HEK293 (cell line): ENCODE results near the gene ZCCHC14.

Source experiments
- CTCF ChIA-PET: fragments of 350-600 bp; formaldehyde crosslinking; extraction: SDS; loops from one replicate; lab custom pipeline; 2021; ENCODE audit warnings: antibody characterized with exemption; lab: Yijun Ruan, JAX
- POLR2A ChIA-PET: fragments of 300-600 bp; formaldehyde crosslinking; extraction: SDS; loops from one replicate; lab custom pipeline; 2020; ENCODE audit warnings: antibody characterized with exemption, inconsistent platforms; lab: Yijun Ruan, JAX
- H3K27ac ChIP-seq: fragments of 200-500 bp; sonication (Bioruptor generic); 2 replicates; pipeline ENCODE4 v1.5.1; 2014; ENCODE audit warnings: low read depth, low read length, control low read depth, inconsistent platforms; ENCODE audit errors: extremely low read depth
- H3K36me3 ChIP-seq, 2 experiments: fragments of 200-500 bp in 1 of 2; sonication (Bioruptor generic) in 1 of 2; 1 replicate in 1 of 2; 2 replicates in 1 of 2; pipeline ENCODE4 v1.5.1; 2014 to 2017; ENCODE audit warnings: inconsistent platforms in 2 of 2, low read length in 2 of 2; ENCODE audit not compliant: control insufficient read depth in 2 of 2, insufficient read depth in 1 of 2
- H3K4me1 ChIP-seq: fragments of 200-500 bp; sonication (Bioruptor generic); 2 replicates; pipeline ENCODE4 v1.5.1; 2014; ENCODE audit warnings: mild to moderate bottlenecking, low read length, inconsistent platforms; ENCODE audit not compliant: control insufficient read depth, insufficient read depth
- H3K4me3 ChIP-seq: 2 replicates; pipeline ENCODE4 v1.5.1; 2011; ENCODE audit warnings: low read depth, mild to moderate bottlenecking, control low read depth, low read length, moderate library complexity
- H3K9me3 ChIP-seq: fragments of 200-500 bp; sonication (Bioruptor generic); 2 replicates; pipeline ENCODE4 v1.5.1; 2014; ENCODE audit warnings: low read depth, low read length, inconsistent platforms; ENCODE audit not compliant: control insufficient read depth, insufficient read depth
- IKZF3 ChIP-seq: fragments of 450-650 bp; IDR thresholded peaks from 2 replicates; pipeline ENCODE4 v1.5.0; 2018; ENCODE audit warnings: missing biosample characterization, mild to moderate bottlenecking, missing genetic modification characterization, moderate library complexity
- KLF10 ChIP-seq: fragments of 450-650 bp; IDR thresholded peaks from 2 replicates; pipeline ENCODE4 v1.5.1; 2018; ENCODE audit warnings: missing biosample characterization, mild to moderate bottlenecking, missing genetic modification characterization
- KLF7 ChIP-seq: fragments of 450-650 bp; formaldehyde crosslinking; IDR thresholded peaks from 2 replicates; pipeline ENCODE4 v1.5.1; 2016; ENCODE audit warnings: missing biosample characterization, missing genetic modification characterization, borderline replicate concordance
- SETDB1 ChIP-seq: IDR thresholded peaks from one replicate; pipeline ENCODE4 v1.6.1; 2017; ENCODE audit warnings: mild to moderate bottlenecking, low read length, moderate library complexity, mixed read lengths; ENCODE audit not compliant: insufficient read length
- YY2 ChIP-seq: fragments of 450-650 bp; formaldehyde crosslinking; IDR thresholded peaks from 2 replicates; pipeline ENCODE4 v1.5.1; 2016; ENCODE audit warnings: missing biosample characterization, missing genetic modification characterization
- ZBTB8A ChIP-seq: fragments of 450-650 bp; formaldehyde crosslinking; IDR thresholded peaks from 2 replicates; pipeline ENCODE4 v1.5.1; 2016; ENCODE audit warnings: missing biosample characterization, missing genetic modification characterization
- ZFP3 ChIP-seq: fragments of 450-650 bp; formaldehyde crosslinking; IDR thresholded peaks from 2 replicates; pipeline ENCODE4 v1.5.1; 2016; ENCODE audit warnings: low read depth, missing biosample characterization, missing genetic modification characterization
- ZFP41 ChIP-seq: fragments of 450-650 bp; formaldehyde crosslinking; IDR thresholded peaks from 2 replicates; pipeline ENCODE4 v1.5.1; 2016; ENCODE audit warnings: missing biosample characterization, missing genetic modification characterization, borderline replicate concordance
- ZNF10 ChIP-seq: fragments of 450-650 bp; formaldehyde crosslinking; IDR thresholded peaks from 2 replicates; pipeline ENCODE4 v1.5.1; 2017; ENCODE audit warnings: missing biosample characterization, missing genetic modification characterization
- ZNF146 ChIP-seq: fragments of 450-650 bp; formaldehyde crosslinking; IDR thresholded peaks from 2 replicates; pipeline ENCODE4 v1.5.1; 2016; ENCODE audit warnings: missing biosample characterization, missing genetic modification characterization
- ZNF174 ChIP-seq: fragments of 450-650 bp; formaldehyde crosslinking; IDR thresholded peaks from 2 replicates; pipeline ENCODE4 v1.5.0; 2017; ENCODE audit warnings: missing biosample characterization, mild to moderate bottlenecking, missing genetic modification characterization
- ZNF214 ChIP-seq: fragments of 450-650 bp; formaldehyde crosslinking; IDR thresholded peaks from 2 replicates; pipeline ENCODE4 v1.5.1; 2017; ENCODE audit warnings: missing biosample characterization, mild to moderate bottlenecking, missing genetic modification characterization, borderline replicate concordance
- ZNF239 ChIP-seq: fragments of 450-650 bp; formaldehyde crosslinking; IDR thresholded peaks from 2 replicates; pipeline ENCODE4 v1.5.1; 2016; ENCODE audit warnings: missing biosample characterization, missing genetic modification characterization
- ZNF324 ChIP-seq: fragments of 450-650 bp; formaldehyde crosslinking; IDR thresholded peaks from 2 replicates; pipeline ENCODE4 v1.5.1; 2016; ENCODE audit warnings: missing biosample characterization, missing genetic modification characterization
- ZNF426 ChIP-seq: fragments of 450-650 bp; formaldehyde crosslinking; IDR thresholded peaks from 2 replicates; pipeline ENCODE4 v1.5.1; 2017; ENCODE audit warnings: missing biosample characterization, missing genetic modification characterization, mild to moderate bottlenecking, inconsistent platforms, moderate library complexity
- ZNF48 ChIP-seq: fragments of 450-650 bp; formaldehyde crosslinking; IDR thresholded peaks from 2 replicates; pipeline ENCODE4 v1.5.1; 2016; ENCODE audit warnings: missing biosample characterization, missing genetic modification characterization
- ZNF510 ChIP-seq: fragments of 450-650 bp; formaldehyde crosslinking; IDR thresholded peaks from 2 replicates; pipeline ENCODE4 v1.5.1; 2018; ENCODE audit warnings: mild to moderate bottlenecking, missing genetic modification characterization, missing biosample characterization; ENCODE audit not compliant: insufficient replicate concordance
- ZNF521 ChIP-seq: fragments of 450-650 bp; formaldehyde crosslinking; IDR thresholded peaks from 2 replicates; pipeline ENCODE4 v1.5.1; 2017; ENCODE audit warnings: missing biosample characterization, mild to moderate bottlenecking, missing genetic modification characterization
- ZNF544 ChIP-seq: fragments of 450-650 bp; formaldehyde crosslinking; IDR thresholded peaks from 2 replicates; pipeline ENCODE4 v1.5.0; 2017; ENCODE audit warnings: missing biosample characterization, missing genetic modification characterization
- ZNF654 ChIP-seq: fragments of 450-650 bp; formaldehyde crosslinking; IDR thresholded peaks from 2 replicates; pipeline ENCODE4 v1.5.1; 2016; ENCODE audit warnings: low read depth, missing biosample characterization, missing genetic modification characterization
- ZNF670 ChIP-seq: fragments of 450-650 bp; formaldehyde crosslinking; IDR thresholded peaks from 2 replicates; pipeline ENCODE4 v1.5.1; 2016; ENCODE audit warnings: missing biosample characterization, missing genetic modification characterization, low read depth
- ZNF701 ChIP-seq: fragments of 450-650 bp; formaldehyde crosslinking; IDR thresholded peaks from 2 replicates; pipeline ENCODE4 v1.5.1; 2016; ENCODE audit warnings: missing biosample characterization, missing genetic modification characterization
- ZNF747 ChIP-seq: fragments of 450-650 bp; formaldehyde crosslinking; IDR thresholded peaks from 2 replicates; pipeline ENCODE4 v1.5.1; 2016; ENCODE audit warnings: missing biosample characterization, missing genetic modification characterization
- TF ChIP-seq, protein P1 (sequence below): fragments of 450-650 bp; formaldehyde crosslinking; IDR thresholded peaks from 2 replicates; pipeline ENCODE4 v1.5.1; 2017; ENCODE audit warnings: missing biosample characterization, missing genetic modification characterization
- TF ChIP-seq, protein P2 (sequence below): fragments of 450-650 bp; formaldehyde crosslinking; IDR thresholded peaks from 2 replicates; pipeline ENCODE4 v1.5.1; 2016; ENCODE audit warnings: missing biosample characterization, missing genetic modification characterization
- TF ChIP-seq, protein P3 (sequence below): fragments of 450-650 bp; formaldehyde crosslinking; IDR thresholded peaks from 2 replicates; pipeline ENCODE4 v1.5.1; 2016; ENCODE audit warnings: missing biosample characterization, missing genetic modification characterization
- TF ChIP-seq, protein P4 (sequence below): fragments of 450-650 bp; formaldehyde crosslinking; IDR thresholded peaks from 2 replicates; pipeline ENCODE4 v1.5.1; 2017; ENCODE audit warnings: missing biosample characterization, missing genetic modification characterization

Gene ZCCHC14

DNA sequence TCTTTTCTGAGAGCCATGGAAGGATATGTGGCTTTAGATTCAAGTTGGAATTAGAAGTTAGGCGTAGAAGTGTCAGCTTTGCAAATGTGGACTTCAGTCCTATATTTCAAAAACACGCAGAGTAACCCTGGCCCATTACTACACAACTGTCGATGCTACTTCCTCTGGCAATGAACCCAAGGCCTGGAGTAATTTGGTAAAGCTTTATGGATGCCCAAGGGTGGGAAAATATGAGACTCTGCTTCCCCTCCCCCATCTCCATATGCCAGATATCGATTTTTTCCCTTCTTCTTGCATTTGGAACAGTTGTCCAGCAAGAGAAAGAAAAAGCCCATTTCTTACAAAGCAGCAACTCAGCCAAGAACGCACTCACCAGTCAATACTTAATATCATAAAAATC, 103.6 kb downstream of the ZCCHC14 start:
- ChIA-PET POLR2A (no interaction called here), CTCF (interaction anchor here (1.0 to 1.9 kb wide), 2 partner anchors 92 to 247 kb away, joined by 3 to 8 read pairs; no protein-coding TSS in a partner anchor)
- no peak for TF ChIP-seq SETDB1
- no peak for TF ChIP-seq ZNF239 (tag by site-specific recombination)
- no peak for TF ChIP-seq ZNF521
- no peak for TF ChIP-seq ZNF48 (tag by site-specific recombination)
- TF ChIP-seq ZFP3, result no peak
- TF ChIP-seq, protein P1, sequence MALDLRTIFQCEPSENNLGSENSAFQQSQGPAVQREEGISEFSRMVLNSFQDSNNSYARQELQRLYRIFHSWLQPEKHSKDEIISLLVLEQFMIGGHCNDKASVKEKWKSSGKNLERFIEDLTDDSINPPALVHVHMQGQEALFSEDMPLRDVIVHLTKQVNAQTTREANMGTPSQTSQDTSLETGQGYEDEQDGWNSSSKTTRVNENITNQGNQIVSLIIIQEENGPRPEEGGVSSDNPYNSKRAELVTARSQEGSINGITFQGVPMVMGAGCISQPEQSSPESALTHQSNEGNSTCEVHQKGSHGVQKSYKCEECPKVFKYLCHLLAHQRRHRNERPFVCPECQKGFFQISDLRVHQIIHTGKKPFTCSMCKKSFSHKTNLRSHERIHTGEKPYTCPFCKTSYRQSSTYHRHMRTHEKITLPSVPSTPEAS, result no peak
- no peak for TF ChIP-seq YY2
- no peak for TF ChIP-seq ZNF146 (tag by site-specific recombination)
- no peak for TF ChIP-seq IKZF3
- TF ChIP-seq KLF7, result no peak
- TF ChIP-seq, protein P2, sequence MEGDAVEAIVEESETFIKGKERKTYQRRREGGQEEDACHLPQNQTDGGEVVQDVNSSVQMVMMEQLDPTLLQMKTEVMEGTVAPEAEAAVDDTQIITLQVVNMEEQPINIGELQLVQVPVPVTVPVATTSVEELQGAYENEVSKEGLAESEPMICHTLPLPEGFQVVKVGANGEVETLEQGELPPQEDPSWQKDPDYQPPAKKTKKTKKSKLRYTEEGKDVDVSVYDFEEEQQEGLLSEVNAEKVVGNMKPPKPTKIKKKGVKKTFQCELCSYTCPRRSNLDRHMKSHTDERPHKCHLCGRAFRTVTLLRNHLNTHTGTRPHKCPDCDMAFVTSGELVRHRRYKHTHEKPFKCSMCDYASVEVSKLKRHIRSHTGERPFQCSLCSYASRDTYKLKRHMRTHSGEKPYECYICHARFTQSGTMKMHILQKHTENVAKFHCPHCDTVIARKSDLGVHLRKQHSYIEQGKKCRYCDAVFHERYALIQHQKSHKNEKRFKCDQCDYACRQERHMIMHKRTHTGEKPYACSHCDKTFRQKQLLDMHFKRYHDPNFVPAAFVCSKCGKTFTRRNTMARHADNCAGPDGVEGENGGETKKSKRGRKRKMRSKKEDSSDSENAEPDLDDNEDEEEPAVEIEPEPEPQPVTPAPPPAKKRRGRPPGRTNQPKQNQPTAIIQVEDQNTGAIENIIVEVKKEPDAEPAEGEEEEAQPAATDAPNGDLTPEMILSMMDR (tag by site-specific recombination), result no peak
- Histone ChIP-seq H3K4me3 (no peak overlapping the region), H3K9me3 (no peaks in the 10 kb centered on the region), H3K27ac (no peak overlapping the region; the same call in none of the 2 replicates), H3K4me1 (peaks cover 7% of the 10 kb centered on the region), H3K36me3 (no peaks in the 10 kb centered on the region)

DNA sequence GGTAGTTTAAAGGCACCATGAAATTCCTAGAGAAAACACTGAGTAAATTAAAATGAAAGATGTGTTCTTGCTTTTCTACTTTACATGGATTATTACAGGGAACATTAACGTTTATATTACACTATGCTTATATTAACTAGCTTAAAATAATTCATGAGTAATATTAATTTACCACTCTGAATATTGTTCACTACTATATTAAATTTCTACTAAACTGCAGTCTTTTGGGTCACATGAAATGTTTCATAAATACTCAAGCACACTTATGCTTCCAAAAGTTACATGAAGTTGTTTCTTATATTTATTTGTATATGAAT, 104.0 kb downstream of the ZCCHC14 start:
- peak overlapping the region; percentile 20; the same call in 1 of the 2 replicates for H3K27ac ChIP-seq
- H3K36me3 ChIP-seq, result no peaks in the 10 kb centered on the region
- H3K9me3 ChIP-seq, result no peaks in the 10 kb centered on the region
- ChIA-PET POLR2A (interaction anchor here (0.8 to 1.6 kb wide), 5 partner anchors 13 to 247 kb away, joined by 3 to 14 read pairs (median 3); partner anchors contain the start of gene C16orf95), CTCF (interaction anchor here (0.9 to 1.9 kb wide), 3 partner anchors 63 to 248 kb away, joined by 3 to 8 read pairs (median 3); no protein-coding TSS in a partner anchor)
- peak; percentile 2; the same call in 1 of the 2 replicates for TF ChIP-seq KLF10 (tag by site-specific recombination)
- no peak for TF ChIP-seq ZNF747 (tag by site-specific recombination)
- TF ChIP-seq ZNF426 (tag by site-specific recombination), result no peak
- peak; percentile 3; the same call in 1 of the 2 replicates for TF ChIP-seq ZNF10 (tag by site-specific recombination)
- peaks cover 3% of the 10 kb centered on the region for H3K4me1 ChIP-seq
- no peak overlapping the region for H3K4me3 ChIP-seq

DNA sequence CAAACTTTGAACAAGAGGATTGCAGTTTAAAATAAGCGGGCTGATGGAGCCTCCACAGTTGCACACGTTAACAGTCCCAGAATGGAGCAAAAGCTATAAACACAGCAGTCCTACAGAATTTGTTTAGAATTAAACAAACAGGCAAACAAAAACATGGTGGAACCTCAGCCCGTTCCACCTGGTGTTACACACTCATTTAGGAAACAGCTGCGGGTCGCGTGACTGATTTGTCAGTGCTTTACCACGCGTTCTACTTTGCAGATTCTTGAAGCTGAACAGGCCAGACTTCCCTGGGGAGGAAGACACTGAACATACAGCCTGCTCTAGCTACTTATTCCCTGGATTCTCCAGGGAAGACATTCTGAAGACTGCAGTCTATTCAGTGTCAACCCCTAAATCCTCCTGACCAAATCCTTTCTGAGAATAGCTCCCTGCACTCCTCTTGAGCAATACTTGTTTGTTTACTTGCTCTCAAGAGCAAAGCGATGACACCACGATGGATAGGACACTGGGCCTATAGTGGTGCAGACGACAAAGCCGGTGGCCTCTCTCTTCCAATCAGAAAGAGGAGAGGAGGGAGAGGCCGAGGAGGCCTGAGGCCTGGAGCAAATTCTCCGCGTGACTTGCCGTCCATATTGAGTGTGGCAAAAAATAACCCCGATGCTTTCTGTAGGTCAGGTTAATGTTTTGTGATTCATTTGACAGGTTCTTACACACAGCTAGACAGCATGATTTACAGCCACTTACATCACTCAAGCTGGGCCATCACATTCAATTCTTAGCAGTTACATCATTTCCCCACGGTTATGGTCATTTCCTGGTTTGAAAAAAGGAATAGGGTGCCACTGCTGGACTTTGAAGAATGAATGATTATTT, 104.6 kb downstream of the ZCCHC14 start:
- ChIA-PET POLR2A (interaction anchor here (0.6 to 1.6 kb wide), 7 partner anchors 13 to 248 kb away, joined by 3 to 14 read pairs (median 3); partner anchors contain the start of gene C16orf95), CTCF (interaction anchor here (0.6 to 1.9 kb wide), 5 partner anchors 15 to 248 kb away, joined by 3 to 8 read pairs (median 3); no protein-coding TSS in a partner anchor)
- Histone ChIP-seq H3K9me3 (no peaks in the 10 kb centered on the region), H3K27ac (peak overlapping the region; percentile 27), H3K4me3 (no peak overlapping the region), H3K4me1 (no peaks in the 10 kb centered on the region), H3K36me3 (no peaks in the 10 kb centered on the region)
- TF ChIP-seq ZNF510 (tag by site-specific recombination) (no peak), ZFP41 (no peak), ZNF214 (tag by site-specific recombination) (no peak), ZBTB8A (tag by site-specific recombination) (no peak), ZNF324 (tag by site-specific recombination) (peak; percentile 49; the same call in 1 of the 2 replicates), ZNF701 (no peak), ZNF670 (tag by site-specific recombination) (no peak), ZNF654 (tag by site-specific recombination) (no peak), ZNF174 (no peak), ZNF544 (tag by site-specific recombination) (no peak)
- TF ChIP-seq, protein P3, sequence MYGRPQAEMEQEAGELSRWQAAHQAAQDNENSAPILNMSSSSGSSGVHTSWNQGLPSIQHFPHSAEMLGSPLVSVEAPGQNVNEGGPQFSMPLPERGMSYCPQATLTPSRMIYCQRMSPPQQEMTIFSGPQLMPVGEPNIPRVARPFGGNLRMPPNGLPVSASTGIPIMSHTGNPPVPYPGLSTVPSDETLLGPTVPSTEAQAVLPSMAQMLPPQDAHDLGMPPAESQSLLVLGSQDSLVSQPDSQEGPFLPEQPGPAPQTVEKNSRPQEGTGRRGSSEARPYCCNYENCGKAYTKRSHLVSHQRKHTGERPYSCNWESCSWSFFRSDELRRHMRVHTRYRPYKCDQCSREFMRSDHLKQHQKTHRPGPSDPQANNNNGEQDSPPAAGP (tag by site-specific recombination), result peak; percentile 73
- TF ChIP-seq, protein P4, sequence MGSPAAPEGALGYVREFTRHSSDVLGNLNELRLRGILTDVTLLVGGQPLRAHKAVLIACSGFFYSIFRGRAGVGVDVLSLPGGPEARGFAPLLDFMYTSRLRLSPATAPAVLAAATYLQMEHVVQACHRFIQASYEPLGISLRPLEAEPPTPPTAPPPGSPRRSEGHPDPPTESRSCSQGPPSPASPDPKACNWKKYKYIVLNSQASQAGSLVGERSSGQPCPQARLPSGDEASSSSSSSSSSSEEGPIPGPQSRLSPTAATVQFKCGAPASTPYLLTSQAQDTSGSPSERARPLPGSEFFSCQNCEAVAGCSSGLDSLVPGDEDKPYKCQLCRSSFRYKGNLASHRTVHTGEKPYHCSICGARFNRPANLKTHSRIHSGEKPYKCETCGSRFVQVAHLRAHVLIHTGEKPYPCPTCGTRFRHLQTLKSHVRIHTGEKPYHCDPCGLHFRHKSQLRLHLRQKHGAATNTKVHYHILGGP, result peak; percentile 50; the same call in 1 of the 2 replicates
